Muscle layer of duodenum (tissue), 2 donors: ENCODE data around the gene RNF207.

Experiments used
- H3K27ac ChIP-seq: one replicate; pipeline ENCODE4 v1.7.0; 2013; ENCODE audit warnings: mild to moderate bottlenecking, low read length
- H3K27me3 ChIP-seq: one replicate; pipeline ENCODE4 v1.7.0; 2013; ENCODE audit warnings: low read depth, mild to moderate bottlenecking, control low read depth, low read length
- H3K36me3 ChIP-seq, 2 donors: one replicate each; pipeline ENCODE4 v1.7.0; 2013; ENCODE audit warnings: low read length in 2 of 2, control low read depth in 1 of 2, mild to moderate bottlenecking in 1 of 2; ENCODE audit not compliant: insufficient read depth in 2 of 2, control insufficient read depth in 1 of 2
- H3K4me1 ChIP-seq, 2 donors: one replicate each; pipeline ENCODE4 v1.7.0; 2013; ENCODE audit warnings: low read length in 2 of 2, mild to moderate bottlenecking in 2 of 2, control low read depth in 1 of 2, moderate library complexity in 1 of 2; ENCODE audit not compliant: insufficient read depth in 2 of 2, control insufficient read depth in 1 of 2
- H3K4me3 ChIP-seq, 2 donors: one replicate each; pipeline ENCODE4 v1.7.0; 2013; ENCODE audit warnings: low read length in 2 of 2, low read depth in 1 of 2, mild to moderate bottlenecking in 1 of 2
- H3K9me3 ChIP-seq, 2 donors: one replicate each; pipeline ENCODE4 v1.7.0; 2013; ENCODE audit warnings: low read length in 2 of 2, control low read depth in 1 of 2, mild to moderate bottlenecking in 1 of 2; ENCODE audit not compliant: control insufficient read depth in 1 of 2
- donor health status: healthy.

Gene RNF207

GRCh38 chr1:6221210-6221784 lies 15.4 kb downstream of the RNF207 start:
- no peak overlapping the region for H3K27ac ChIP-seq
- no peak overlapping the region for H3K4me3 ChIP-seq
- no peaks in the 10 kb centered on the region for H3K4me1 ChIP-seq
- H3K36me3 ChIP-seq = peaks cover 28 to 36% of the 10 kb centered on the region in 2 donors
- no peaks in the 10 kb centered on the region for H3K9me3 ChIP-seq
- no peaks in the 10 kb centered on the region for H3K27me3 ChIP-seq

- Histone ChIP-seq H3K36me3 (peaks cover 28 to 44% of the 10 kb centered on the region in 2 donors), H3K4me1 (no peaks in the 10 kb centered on the region), H3K9me3 (no peaks in the 10 kb centered on the region), H3K27me3 (no peaks in the 10 kb centered on the region), H3K27ac (no peak overlapping the region), H3K4me3 (no peak overlapping the region)
Observed at GRCh38 chr1:6222636-6223035, 16.7 kb downstream of the RNF207 start.

GRCh38 chr1:6223617-6224016 lies 17.7 kb downstream of the RNF207 start:
- H3K4me1 ChIP-seq = no peaks in the 10 kb centered on the region
- peaks cover 28 to 51% of the 10 kb centered on the region in 2 donors for H3K36me3 ChIP-seq
- no peak overlapping the region for H3K27ac ChIP-seq
- no peak overlapping the region for H3K4me3 ChIP-seq
- H3K9me3 ChIP-seq = no peaks in the 10 kb centered on the region
- no peaks in the 10 kb centered on the region for H3K27me3 ChIP-seq

GRCh38 chr1:6224718-6225117 lies 18.8 kb downstream of the RNF207 start:
- Histone ChIP-seq H3K27me3 (no peaks in the 10 kb centered on the region), H3K27ac (no peak overlapping the region), H3K36me3 (peaks cover 28 to 54% of the 10 kb centered on the region in 2 donors), H3K9me3 (no peaks in the 10 kb centered on the region), H3K4me3 (no peak overlapping the region), H3K4me1 (no peaks in the 10 kb centered on the region)

- H3K9me3 ChIP-seq = no peaks in the 10 kb centered on the region
- peaks cover 28 to 54% of the 10 kb centered on the region in 2 donors for H3K36me3 ChIP-seq
- no peaks in the 10 kb centered on the region for H3K4me1 ChIP-seq
- no peak overlapping the region for H3K4me3 ChIP-seq
- H3K27ac ChIP-seq = no peak overlapping the region
- no peaks in the 10 kb centered on the region for H3K27me3 ChIP-seq
Observed at GRCh38 chr1:6225651-6226050, 19.7 kb downstream of the RNF207 start.

GRCh38 chr1:6233376-6233775 lies 27.5 kb downstream of the RNF207 start:
- Histone ChIP-seq H3K9me3 (no peaks in the 10 kb centered on the region), H3K36me3 (peaks cover 8 to 22% of the 10 kb centered on the region in 2 donors), H3K27me3 (no peaks in the 10 kb centered on the region), H3K4me1 (peaks cover 7 to 12% of the 10 kb centered on the region in 2 donors), H3K4me3 (no peak overlapping the region), H3K27ac (no peak overlapping the region)

GRCh38 chr1:6234502-6235295 lies 28.8 kb downstream of the RNF207 start:
- Histone ChIP-seq H3K36me3 (peaks cover 8 to 17% of the 10 kb centered on the region in 2 donors), H3K4me1 (peaks cover 7 to 12% of the 10 kb centered on the region in 2 donors), H3K4me3 (peak overlapping the region; percentile 80 to 88), H3K27me3 (no peaks in the 10 kb centered on the region), H3K9me3 (no peaks in the 10 kb centered on the region), H3K27ac (no peak overlapping the region)

GRCh38 chr1:6235296-6235677 lies 29.4 kb downstream of the RNF207 start:
- peak overlapping the region; percentile 80 to 88 for H3K4me3 ChIP-seq
- H3K9me3 ChIP-seq = no peaks in the 10 kb centered on the region
- H3K27me3 ChIP-seq = peaks cover 2% of the 10 kb centered on the region
- no peak overlapping the region for H3K27ac ChIP-seq
- peaks cover 8 to 17% of the 10 kb centered on the region in 2 donors for H3K36me3 ChIP-seq
- peaks cover 7 to 12% of the 10 kb centered on the region in 2 donors for H3K4me1 ChIP-seq

GRCh38 chr1:6237093-6237492 lies 31.2 kb downstream of the RNF207 start:
- Histone ChIP-seq H3K9me3 (no peaks in the 10 kb centered on the region), H3K27me3 (peaks cover 14% of the 10 kb centered on the region), H3K4me1 (peaks cover 7 to 22% of the 10 kb centered on the region in 2 donors), H3K27ac (no peak overlapping the region), H3K4me3 (no peak overlapping the region), H3K36me3 (peaks cover 3 to 4% of the 10 kb centered on the region in 2 donors)

GRCh38 chr1:6239213-6239752 lies 33.4 kb downstream of the RNF207 start:
- peaks cover 7 to 25% of the 10 kb centered on the region in 2 donors for H3K4me1 ChIP-seq
- H3K36me3 ChIP-seq = no peaks in the 10 kb centered on the region
- H3K4me3 ChIP-seq = no peak overlapping the region
- peaks cover 30% of the 10 kb centered on the region for H3K27me3 ChIP-seq
- no peak overlapping the region for H3K27ac ChIP-seq
- H3K9me3 ChIP-seq = no peaks in the 10 kb centered on the region

GRCh38 chr1:6239950-6240768 lies 34.2 kb downstream of the RNF207 start:
- no peak overlapping the region for H3K27ac ChIP-seq
- no peak overlapping the region for H3K4me3 ChIP-seq
- no peaks in the 10 kb centered on the region for H3K9me3 ChIP-seq
- H3K4me1 ChIP-seq = peaks cover 0 to 18% of the 10 kb centered on the region in 2 donors
- peaks cover 35% of the 10 kb centered on the region for H3K27me3 ChIP-seq
- no peaks in the 10 kb centered on the region for H3K36me3 ChIP-seq
